GM18511 (cell line): ENCODE results near the gene PLCH2.

ENCODE experiments used
- ATAC-seq: cut with Tn5 transposase; IDR thresholded peaks from one replicate; pipeline ENCODE4 v1.9.1; 2021; ENCODE audit warnings: mild to moderate bottlenecking, moderate library complexity; ENCODE audit not compliant: unreplicated experiment

PLCH2 gene

GRCh38 chr1:2528016-2528415, 51.9 kb downstream of the PLCH2 start:
- no peak for ATAC-seq

- no peak for ATAC-seq
Observed at GRCh38 chr1:2528611-2528965, 52.5 kb downstream of the PLCH2 start.

- ATAC-seq = no peak
Observed at GRCh38 chr1:2528966-2529783, 53.1 kb downstream of the PLCH2 start.

- no peak for ATAC-seq
Observed at GRCh38 chr1:2529784-2530512, 53.9 kb downstream of the PLCH2 start, which contains the start of gene HES5. HES5 (minus strand) TSS chr1:2530263; CDS start chr1:2530164, 99 bp downstream.

- no peak for ATAC-seq
Observed at GRCh38 chr1:2530513-2531361, 54.6 kb downstream of the PLCH2 start.

- no peak for ATAC-seq
Observed at GRCh38 chr1:2532485-2533160, 56.5 kb downstream of the PLCH2 start.

GRCh38 chr1:2533365-2533764, 57.3 kb downstream of the PLCH2 start:
- no peak for ATAC-seq

- no peak for ATAC-seq
Observed at GRCh38 chr1:2534315-2534686, 58.2 kb downstream of the PLCH2 start.

GRCh38 chr1:2534687-2535441, 58.8 kb downstream of the PLCH2 start:
- ATAC-seq = no peak

- ATAC-seq = no peak
Observed at GRCh38 chr1:2535455-2535854, 59.4 kb downstream of the PLCH2 start.

- ATAC-seq = no peak
Observed at GRCh38 chr1:2535981-2536380, 59.9 kb downstream of the PLCH2 start.

- ATAC-seq = no peak
Observed at GRCh38 chr1:2537784-2538115, 61.7 kb downstream of the PLCH2 start.

GRCh38 chr1:2538376-2538775, 62.3 kb downstream of the PLCH2 start:
- ATAC-seq = no peak

GRCh38 chr1:2538872-2539271, 62.8 kb downstream of the PLCH2 start:
- no peak for ATAC-seq

- ATAC-seq = no peak
Observed at GRCh38 chr1:2539312-2539907, 63.3 kb downstream of the PLCH2 start.

- ATAC-seq = no peak
Observed at GRCh38 chr1:2540816-2541492, 64.9 kb downstream of the PLCH2 start.

- no peak for ATAC-seq
Observed at GRCh38 chr1:2541619-2542245, 65.6 kb downstream of the PLCH2 start.

GRCh38 chr1:2542246-2542915, 66.3 kb downstream of the PLCH2 start:
- no peak for ATAC-seq
